Measurements from ENCODE around the gene FBXO38. TPM values are rescaled to one million over a fixed set of nuclear protein-coding genes. Genes with fewer than 3 reads are reported as not detected.

Gene FBXO38
- polyA plus RNA-seq, 1 of the 3 experiments (the other 2 are of a cell fraction): 15.5 TPM

DNA sequence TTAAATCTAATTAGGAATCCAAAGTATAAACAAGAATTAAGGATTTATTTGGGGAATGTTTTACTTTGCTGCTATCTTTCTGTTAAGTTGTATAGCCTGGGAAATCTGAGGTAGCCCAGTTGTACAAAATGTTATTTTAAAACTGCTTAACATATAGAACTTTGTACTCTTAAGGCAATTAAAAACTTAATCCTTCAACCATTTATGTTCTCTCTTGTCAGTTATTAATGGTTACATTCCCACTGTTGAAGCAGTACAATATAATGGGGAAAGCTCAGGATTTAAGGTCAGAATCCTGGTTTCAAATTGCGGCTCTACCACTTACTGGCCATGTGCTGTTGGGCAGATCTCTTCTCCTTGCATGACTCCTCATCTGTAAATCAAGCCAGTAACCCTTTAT lies 32.7 kb downstream of the FBXO38 start:
- CTCF ChIA-PET: interaction anchor here (1.1 kb wide), 1 partner anchor 315 kb away, joined by 3 read pairs; no protein-coding TSS in a partner anchor
- Histone ChIP-seq H3K36me3 (replicated peaks in 1 of 2; ENCODE audit: control insufficient read depth in 1 of 2, insufficient read depth in 2 of 2, low read length in 1 of 2) (peaks cover 85 to 88% of the 10 kb centered on the region in 2 experiments), H3K4me2 (no peak overlapping the region)

More for the DNA sequence above, 32.7 kb downstream of the FBXO38 start:
- H3K79me2 ChIP-seq (ENCODE audit: insufficient read depth): no peaks in the 10 kb centered on the region
- TF ChIP-seq CHD2 (IDR thresholded peaks at IDR 0.05; ENCODE audit: low read length, partially characterized antibody): no peak
- TF ChIP-seq FOXJ3 (CRISPR knock-in tag; IDR thresholded peaks at IDR 0.05): no peak
- TF ChIP-seq GABPA (IDR thresholded peaks at IDR 0.05; ENCODE audit: low read depth): no peak
- no peak for TF ChIP-seq EP300 (IDR thresholded peaks at IDR 0.05; ENCODE audit: borderline replicate concordance in 1 of 2, low read depth in 1 of 2, low read length in 1 of 2)
- TF ChIP-seq, protein P1, sequence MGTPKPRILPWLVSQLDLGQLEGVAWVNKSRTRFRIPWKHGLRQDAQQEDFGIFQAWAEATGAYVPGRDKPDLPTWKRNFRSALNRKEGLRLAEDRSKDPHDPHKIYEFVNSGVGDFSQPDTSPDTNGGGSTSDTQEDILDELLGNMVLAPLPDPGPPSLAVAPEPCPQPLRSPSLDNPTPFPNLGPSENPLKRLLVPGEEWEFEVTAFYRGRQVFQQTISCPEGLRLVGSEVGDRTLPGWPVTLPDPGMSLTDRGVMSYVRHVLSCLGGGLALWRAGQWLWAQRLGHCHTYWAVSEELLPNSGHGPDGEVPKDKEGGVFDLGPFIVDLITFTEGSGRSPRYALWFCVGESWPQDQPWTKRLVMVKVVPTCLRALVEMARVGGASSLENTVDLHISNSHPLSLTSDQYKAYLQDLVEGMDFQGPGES (IDR thresholded peaks at IDR 0.05; ENCODE audit: low read depth, low read length): no peak
- TF ChIP-seq MEF2A (IDR thresholded peaks at IDR 0.05; ENCODE audit: borderline replicate concordance, low read depth): no peak
- TF ChIP-seq, protein P2, sequence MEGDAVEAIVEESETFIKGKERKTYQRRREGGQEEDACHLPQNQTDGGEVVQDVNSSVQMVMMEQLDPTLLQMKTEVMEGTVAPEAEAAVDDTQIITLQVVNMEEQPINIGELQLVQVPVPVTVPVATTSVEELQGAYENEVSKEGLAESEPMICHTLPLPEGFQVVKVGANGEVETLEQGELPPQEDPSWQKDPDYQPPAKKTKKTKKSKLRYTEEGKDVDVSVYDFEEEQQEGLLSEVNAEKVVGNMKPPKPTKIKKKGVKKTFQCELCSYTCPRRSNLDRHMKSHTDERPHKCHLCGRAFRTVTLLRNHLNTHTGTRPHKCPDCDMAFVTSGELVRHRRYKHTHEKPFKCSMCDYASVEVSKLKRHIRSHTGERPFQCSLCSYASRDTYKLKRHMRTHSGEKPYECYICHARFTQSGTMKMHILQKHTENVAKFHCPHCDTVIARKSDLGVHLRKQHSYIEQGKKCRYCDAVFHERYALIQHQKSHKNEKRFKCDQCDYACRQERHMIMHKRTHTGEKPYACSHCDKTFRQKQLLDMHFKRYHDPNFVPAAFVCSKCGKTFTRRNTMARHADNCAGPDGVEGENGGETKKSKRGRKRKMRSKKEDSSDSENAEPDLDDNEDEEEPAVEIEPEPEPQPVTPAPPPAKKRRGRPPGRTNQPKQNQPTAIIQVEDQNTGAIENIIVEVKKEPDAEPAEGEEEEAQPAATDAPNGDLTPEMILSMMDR (IDR thresholded peaks at IDR 0.05): no peak
- TF ChIP-seq JUND (IDR thresholded peaks at IDR 0.05): no peak
- no peak for TF ChIP-seq FOXM1 (IDR thresholded peaks at IDR 0.05; ENCODE audit: low read depth)
- TF ChIP-seq SMC3 (IDR thresholded peaks at IDR 0.05; ENCODE audit: low read depth, low read length): no peak
- TF ChIP-seq NRF1 (IDR thresholded peaks at IDR 0.05; ENCODE audit: low read depth, low read length): no peak
- no peak for TF ChIP-seq RXRA (IDR thresholded peaks at IDR 0.05; ENCODE audit: borderline replicate concordance, low read depth)
- no peak for TF ChIP-seq SIN3A (IDR thresholded peaks at IDR 0.05; ENCODE audit: borderline replicate concordance, low read depth, low read length)
- TF ChIP-seq TEAD4 (IDR thresholded peaks at IDR 0.05; ENCODE audit: borderline replicate concordance, insufficient read depth): no peak
- TF ChIP-seq, protein P3, sequence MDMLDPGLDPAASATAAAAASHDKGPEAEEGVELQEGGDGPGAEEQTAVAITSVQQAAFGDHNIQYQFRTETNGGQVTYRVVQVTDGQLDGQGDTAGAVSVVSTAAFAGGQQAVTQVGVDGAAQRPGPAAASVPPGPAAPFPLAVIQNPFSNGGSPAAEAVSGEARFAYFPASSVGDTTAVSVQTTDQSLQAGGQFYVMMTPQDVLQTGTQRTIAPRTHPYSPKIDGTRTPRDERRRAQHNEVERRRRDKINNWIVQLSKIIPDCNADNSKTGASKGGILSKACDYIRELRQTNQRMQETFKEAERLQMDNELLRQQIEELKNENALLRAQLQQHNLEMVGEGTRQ (IDR thresholded peaks at IDR 0.05; ENCODE audit: borderline replicate concordance, low read depth, low read length): no peak
- TF ChIP-seq, protein P4, sequence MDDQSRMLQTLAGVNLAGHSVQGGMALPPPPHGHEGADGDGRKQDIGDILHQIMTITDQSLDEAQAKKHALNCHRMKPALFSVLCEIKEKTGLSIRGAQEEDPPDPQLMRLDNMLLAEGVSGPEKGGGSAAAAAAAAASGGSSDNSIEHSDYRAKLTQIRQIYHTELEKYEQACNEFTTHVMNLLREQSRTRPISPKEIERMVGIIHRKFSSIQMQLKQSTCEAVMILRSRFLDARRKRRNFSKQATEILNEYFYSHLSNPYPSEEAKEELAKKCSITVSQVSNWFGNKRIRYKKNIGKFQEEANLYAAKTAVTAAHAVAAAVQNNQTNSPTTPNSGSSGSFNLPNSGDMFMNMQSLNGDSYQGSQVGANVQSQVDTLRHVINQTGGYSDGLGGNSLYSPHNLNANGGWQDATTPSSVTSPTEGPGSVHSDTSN (IDR thresholded peaks at IDR 0.05): no peak
- no peaks in the 10 kb centered on the region for H4K20me1 ChIP-seq (ENCODE audit: insufficient read depth)
- peak overlapping the region in 1 of 2 experiments; percentile 4; a peak in 1 of 4 replicates for H3K27ac ChIP-seq (ENCODE audit: low read depth in 2 of 2, low read length in 1 of 2)
- H3K27me3 ChIP-seq (ENCODE audit: insufficient read depth): no peaks in the 10 kb centered on the region
- no peaks in the 10 kb centered on the region for H3K4me1 ChIP-seq (ENCODE audit: control insufficient read depth in 1 of 2, insufficient read depth in 2 of 2, low read depth in 1 of 2, low read length in 1 of 2)
- no peak overlapping the region for H3K4me3 ChIP-seq (ENCODE audit: low read depth in 2 of 2, low read length in 1 of 2)
- H2AFZ ChIP-seq (ENCODE audit: low read depth): no peak overlapping the region
- H3F3A ChIP-seq (replicated peaks; ENCODE audit: insufficient read depth): no peaks in the 10 kb centered on the region
- POLR2A ChIA-PET: no interaction called here
- no peak for DNase-seq
- no peaks in the 10 kb centered on the region for H3K9me3 ChIP-seq
- 92% methylated on average over 1 of the region's 1 CpG for WGBS (ENCODE audit: low lambda C conversion rate)
- H3K9me2 ChIP-seq: no peaks in the 10 kb centered on the region
- no peak overlapping the region for H3K9ac ChIP-seq
